ENCODE data around the gene MORF4L1.
"Not testable (repeated sequence)": the region's sequence is repeated elsewhere in the genome, so short reads cannot be mapped to it uniquely, and the experiment has no call there.

MORF4L1 gene

GRCh38 chr15:78925956-78926743, 53.5 kb downstream of the MORF4L1 start:
- no peak for DNase-seq (ENCODE audit: low read depth in 3 of 3)

GRCh38 chr15:78927077-78927790, 54.5 kb downstream of the MORF4L1 start:
- no peak for DNase-seq (ENCODE audit: low read depth in 3 of 3)

GRCh38 chr15:78928176-78928575, 55.5 kb downstream of the MORF4L1 start:
- DNase-seq (ENCODE audit: low read depth in 3 of 3), result not testable (repeated sequence)

GRCh38 chr15:78928616-78929093, 56.0 kb downstream of the MORF4L1 start:
- no peak for DNase-seq (ENCODE audit: low read depth in 3 of 3)

GRCh38 chr15:78929536-78930264, 57.0 kb downstream of the MORF4L1 start:
- DNase-seq (ENCODE audit: low read depth in 3 of 3), result no peak

GRCh38 chr15:78930577-78931388, 58.1 kb downstream of the MORF4L1 start:
- no peak for DNase-seq (ENCODE audit: low read depth in 3 of 3)

- no peak for DNase-seq (ENCODE audit: low read depth in 3 of 3)
Observed at GRCh38 chr15:78931439-78932257, 59.0 kb downstream of the MORF4L1 start.

GRCh38 chr15:78932258-78932808, 59.6 kb downstream of the MORF4L1 start:
- DNase-seq (ENCODE audit: low read depth in 3 of 3), result no peak

GRCh38 chr15:78933187-78933822, 60.6 kb downstream of the MORF4L1 start:
- no peak for DNase-seq (ENCODE audit: low read depth in 3 of 3)

- DNase-seq (ENCODE audit: low read depth in 3 of 3), result no peak
Observed at GRCh38 chr15:78933823-78934654, 61.3 kb downstream of the MORF4L1 start.

GRCh38 chr15:78934655-78935023, 61.9 kb downstream of the MORF4L1 start:
- no peak for DNase-seq (ENCODE audit: low read depth in 3 of 3)

- DNase-seq (ENCODE audit: low read depth in 3 of 3), result no peak
Observed at GRCh38 chr15:78937132-78937739, 64.5 kb downstream of the MORF4L1 start.

- no peak for DNase-seq (ENCODE audit: low read depth in 3 of 3)
Observed at GRCh38 chr15:78938658-78939488, 66.2 kb downstream of the MORF4L1 start.

- DNase-seq (ENCODE audit: low read depth in 3 of 3), result no peak
Observed at GRCh38 chr15:78942741-78943140, 70.1 kb downstream of the MORF4L1 start.

GRCh38 chr15:78943692-78944091, 71.0 kb downstream of the MORF4L1 start:
- no peak for DNase-seq (ENCODE audit: low read depth in 3 of 3)

- no peak for DNase-seq (ENCODE audit: low read depth in 3 of 3)
Observed at GRCh38 chr15:78944202-78944625, 71.5 kb downstream of the MORF4L1 start.

GRCh38 chr15:78944669-78945407, 72.1 kb downstream of the MORF4L1 start, which contains the start of gene CTSH:
Gene CTSH (minus strand): TSS chr15:78945046. CDS start chr15:78944981, 65 bp downstream.
- DNase-seq (ENCODE audit: low read depth in 3 of 3), result peak; percentile 60 to 66 (median 63)
